B cell (primary cell): Measurements from ENCODE around the gene PBX1.

Experiments
- CTCF ChIP-seq: fragments of 200-600 bp; IDR thresholded peaks from one replicate; pipeline ENCODE4 v1.8.0; 2022; ENCODE audit warnings: antibody characterized with exemption, mild to moderate bottlenecking
- EZH2 ChIP-seq: IDR thresholded peaks from 2 replicates; pipeline ENCODE4 v1.6.1; 2012; ENCODE audit warnings: borderline replicate concordance, low read depth, mild to moderate bottlenecking, moderate library complexity, low read length; ENCODE audit not compliant: insufficient read depth, poor library complexity, severe bottlenecking

- TF ChIP-seq CTCF (no peak), EZH2 (no peak)
Observed at GRCh38 chr1:164743976-164744375, 185.0 kb downstream of the PBX1 start.
